ENCODE measurements around the gene CERS6. TPM values are rescaled to one million over a fixed set of nuclear protein-coding genes. Genes with fewer than 3 reads are reported as not detected.

Gene CERS6
- total and polyA plus RNA-seq, 10 of the 15 experiments (the other 5 are each of a cell fraction or from before 2014, with no cell fraction given), result 1.3 to 20.4 (median 14.1) TPM

DNA sequence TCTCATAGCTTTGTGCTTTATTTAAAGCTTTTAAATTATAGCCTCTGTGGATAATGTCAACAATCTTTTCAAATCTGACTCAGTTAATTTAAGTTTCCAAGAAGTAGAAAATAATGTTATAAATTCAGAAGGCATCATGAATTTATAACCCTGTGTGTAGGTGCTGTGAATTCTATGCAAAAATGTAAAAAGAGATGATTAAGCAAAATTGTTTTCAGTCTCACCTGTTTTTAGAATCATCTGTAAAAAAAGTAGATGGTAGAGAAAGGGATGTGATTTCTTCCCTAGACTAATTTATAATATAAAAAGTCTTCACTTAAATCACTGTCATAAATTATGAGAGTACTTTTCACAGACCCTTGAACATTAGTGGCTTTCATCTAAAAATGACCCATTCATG lies 260.8 kb downstream of the CERS6 start (continued):
- TF ChIP-seq FOS (IDR thresholded peaks at IDR 0.05; ENCODE audit: borderline replicate concordance, extremely low read depth, insufficient read length), result no peak
- no peak for TF ChIP-seq MEF2A (IDR thresholded peaks at IDR 0.05; ENCODE audit: insufficient read depth, low read depth, low read length)
- TF ChIP-seq IKZF2 (IDR thresholded peaks at IDR 0.05), result no peak
- TF ChIP-seq ASH2L (IDR thresholded peaks at IDR 0.05; ENCODE audit: borderline replicate concordance, low read depth), result no peak
- TF ChIP-seq NFIC (IDR thresholded peaks at IDR 0.05; ENCODE audit: low read depth, low read length), result no peak
- no peak for TF ChIP-seq SMC3 (IDR thresholded peaks at IDR 0.05; ENCODE audit: borderline replicate concordance, low read length)
- no peak for TF ChIP-seq RBBP5 (conservative IDR thresholded peaks at IDR 0.05)
- TF ChIP-seq RAD51 (IDR thresholded peaks at IDR 0.05), result no peak
- no peak for TF ChIP-seq MTA2 (IDR thresholded peaks at IDR 0.05; ENCODE audit: low read depth)
- TF ChIP-seq MXI1 (IDR thresholded peaks at IDR 0.05; ENCODE audit: low read depth, low read length), result no peak
- TF ChIP-seq WRNIP1 (IDR thresholded peaks at IDR 0.05; ENCODE audit: borderline replicate concordance, low read depth, low read length), result no peak

DNA sequence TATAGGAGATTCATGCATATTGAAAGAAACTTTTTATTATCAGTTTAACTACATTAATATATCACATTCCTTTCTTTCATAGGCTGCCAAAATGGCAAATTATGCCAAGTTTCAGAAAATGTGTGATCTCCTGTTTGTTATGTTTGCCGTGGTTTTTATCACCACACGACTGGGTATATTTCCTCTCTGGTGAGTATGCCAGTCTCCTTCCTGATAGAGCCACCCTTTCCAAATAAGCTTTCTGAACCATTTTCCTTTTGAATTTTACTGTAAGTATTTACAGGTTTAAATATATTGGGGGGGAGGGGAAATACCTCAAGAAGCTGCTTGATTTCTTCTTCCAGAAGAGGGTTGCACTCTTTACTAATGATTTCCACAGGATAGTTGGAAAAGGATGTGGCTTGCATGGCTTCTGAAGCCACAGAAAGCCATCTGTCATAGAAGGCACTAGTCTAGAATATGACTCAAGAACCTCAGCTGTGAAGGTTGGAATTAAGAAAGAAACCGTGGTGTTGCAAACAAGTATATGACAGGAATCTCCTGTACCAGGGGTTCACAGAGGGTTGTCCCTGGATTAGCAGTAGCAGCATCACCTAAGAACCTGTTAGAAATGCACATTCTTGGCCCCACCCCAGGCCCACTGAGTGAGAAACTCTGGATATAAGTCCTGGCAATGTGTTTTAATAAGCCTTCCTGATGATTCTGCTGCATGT lies 261.9 kb downstream of the CERS6 start:
- in situ Hi-C loops (cut with MboI), result no loop called here
- ChIA-PET CTCF (interaction anchor here (0.7 to 1.4 kb wide), 2 partner anchors 10 to 12 kb away, joined by 3 to 5 read pairs; no protein-coding TSS in a partner anchor), SMC1A (ENCODE audit: uncharacterized antibody, unreplicated experiment) (interaction anchor here (1.0 to 1.4 kb wide), 2 partner anchors 14 to 19 kb away, joined by 3 read pairs; no protein-coding TSS in a partner anchor), RAD21 (ENCODE audit: unreplicated experiment) (no interaction called here), POLR2A (no interaction called here)
- DNase-seq (ENCODE audit: low read depth, low spot score) (no peak), FAIRE-seq (no peak), ATAC-seq (no peak)
- H4K20me1 ChIP-seq (ENCODE audit: control insufficient read depth, insufficient read depth), result no peaks in the 10 kb centered on the region
- H3K27me3 ChIP-seq (replicated peaks in 1 of 2; ENCODE audit: control insufficient read depth in 2 of 2, insufficient read depth in 2 of 2, low read length in 1 of 2), result no peaks in the 10 kb centered on the region
- no peak overlapping the region for H3K4me2 ChIP-seq (ENCODE audit: control insufficient read depth, insufficient read depth)
- no peak overlapping the region for H3K9ac ChIP-seq (ENCODE audit: control insufficient read depth, insufficient read depth, low read length)
- no TSS peak for BruUV-seq (replicated peaks)
- WGBS (ENCODE audit: insufficient coverage, insufficient replicate concordance, low lambda C conversion rate, missing lambda C conversion rate), result 97% methylated on average over 3 of the region's 3 CpGs
- no peaks in the 10 kb centered on the region for H3K4me1 ChIP-seq (ENCODE audit: control insufficient read depth, insufficient read depth, low read length)
- no peak overlapping the region for H2AFZ ChIP-seq (ENCODE audit: control insufficient read depth, low read depth, low read length)
- H3K27ac ChIP-seq (ENCODE audit: control insufficient read depth, insufficient read depth), result no peak overlapping the region
- H3K36me3 ChIP-seq (ENCODE audit: control insufficient read depth in 2 of 2, insufficient read depth in 2 of 2, low read length in 1 of 2), result peaks cover 1 to 10% of the 10 kb centered on the region in 2 experiments
- intact Hi-C loops (cut with micrococcal nuclease; ENCODE audit: unreplicated experiment), result no loop called here
- no peaks in the 10 kb centered on the region; the same call in 1 of the 2 replicates for H3K79me2 ChIP-seq (ENCODE audit: control insufficient read depth, insufficient read depth, low read length)
- no peaks in the 10 kb centered on the region; the same call in 2 of the 3 replicates for H3K9me3 ChIP-seq (replicated peaks; ENCODE audit: control insufficient read depth, insufficient read depth, low read length)
- no peak overlapping the region for H3K4me3 ChIP-seq
- TF ChIP-seq, protein P1, sequence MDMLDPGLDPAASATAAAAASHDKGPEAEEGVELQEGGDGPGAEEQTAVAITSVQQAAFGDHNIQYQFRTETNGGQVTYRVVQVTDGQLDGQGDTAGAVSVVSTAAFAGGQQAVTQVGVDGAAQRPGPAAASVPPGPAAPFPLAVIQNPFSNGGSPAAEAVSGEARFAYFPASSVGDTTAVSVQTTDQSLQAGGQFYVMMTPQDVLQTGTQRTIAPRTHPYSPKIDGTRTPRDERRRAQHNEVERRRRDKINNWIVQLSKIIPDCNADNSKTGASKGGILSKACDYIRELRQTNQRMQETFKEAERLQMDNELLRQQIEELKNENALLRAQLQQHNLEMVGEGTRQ (IDR thresholded peaks at IDR 0.05; ENCODE audit: borderline replicate concordance, low read depth, low read length), result no peak
- TF ChIP-seq BHLHE40 (IDR thresholded peaks at IDR 0.05; ENCODE audit: borderline replicate concordance in 1 of 2, low read depth in 2 of 2, low read length in 1 of 2) (no peak), HDGF (IDR thresholded peaks at IDR 0.05) (no peak), POLR2AphosphoS5 (IDR thresholded peaks at IDR 0.05; ENCODE audit: low read length) (no peak), ZBED1 (IDR thresholded peaks at IDR 0.05; ENCODE audit: borderline replicate concordance) (no peak), SMAD1 (IDR thresholded peaks at IDR 0.05; ENCODE audit: low read depth, partially characterized antibody) (no peak), ZNF217 (IDR thresholded peaks at IDR 0.05) (no peak), FOXK2 (IDR thresholded peaks at IDR 0.05) (no peak), SIN3A (IDR thresholded peaks at IDR 0.05; ENCODE audit: low read depth, low read length) (no peak), RBBP5 (conservative IDR thresholded peaks at IDR 0.05) (no peak), BMI1 (IDR thresholded peaks at IDR 0.05; ENCODE audit: borderline replicate concordance) (no peak)
- TF ChIP-seq, protein P2, sequence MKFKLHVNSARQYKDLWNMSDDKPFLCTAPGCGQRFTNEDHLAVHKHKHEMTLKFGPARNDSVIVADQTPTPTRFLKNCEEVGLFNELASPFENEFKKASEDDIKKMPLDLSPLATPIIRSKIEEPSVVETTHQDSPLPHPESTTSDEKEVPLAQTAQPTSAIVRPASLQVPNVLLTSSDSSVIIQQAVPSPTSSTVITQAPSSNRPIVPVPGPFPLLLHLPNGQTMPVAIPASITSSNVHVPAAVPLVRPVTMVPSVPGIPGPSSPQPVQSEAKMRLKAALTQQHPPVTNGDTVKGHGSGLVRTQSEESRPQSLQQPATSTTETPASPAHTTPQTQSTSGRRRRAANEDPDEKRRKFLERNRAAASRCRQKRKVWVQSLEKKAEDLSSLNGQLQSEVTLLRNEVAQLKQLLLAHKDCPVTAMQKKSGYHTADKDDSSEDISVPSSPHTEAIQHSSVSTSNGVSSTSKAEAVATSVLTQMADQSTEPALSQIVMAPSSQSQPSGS (IDR thresholded peaks at IDR 0.05; ENCODE audit: low read length), result no peak

All from GM12878 (cell line).